GM12865 (cell line): Measurements from ENCODE around the gene MVD.
A peak's percentile ranks its signal among the peaks of the same experiment; 100 is the strongest.

ENCODE experiments used
- DNase-seq: peaks from one replicate; pipeline ENCODE4 v3.0.0; 2010; ENCODE audit warnings: low read depth
- H3K4me3 ChIP-seq: 2 replicates; pipeline ENCODE4 v1.5.1; 2011; ENCODE audit warnings: mild to moderate bottlenecking, low read depth, low read length, control low read depth
- CTCF ChIP-seq: IDR thresholded peaks from 2 replicates; pipeline ENCODE4 v1.5.1; 2011; ENCODE audit warnings: low read length, control low read depth, low read depth, inconsistent platforms; ENCODE audit not compliant: insufficient read depth; ENCODE audit errors: missing control alignments

MVD gene

GRCh38 chr16:88706229-88706964 is 43.5 kb upstream of the MVD start, which contains the start of the genes CTU2 and RNF166:
TSS of gene CTU2 (plus strand) at chr16:88706503. CDS start at chr16:88706531, 28 bp downstream.
TSS of gene RNF166 (minus strand) at chr16:88706408. CDS start at chr16:88706325, 83 bp downstream.
- TF ChIP-seq CTCF = no peak
- H3K4me3 ChIP-seq = peak within 1 kb of the TSS; percentile 70
- peak; percentile 91 for DNase-seq

- no peak for TF ChIP-seq CTCF
- DNase-seq = no peak
- peak overlapping the region; percentile 70 for H3K4me3 ChIP-seq
Measured at GRCh38 chr16:88705801-88706228, 42.9 kb upstream of the MVD start.

- DNase-seq = no peak
- peak overlapping the region; percentile 70 for H3K4me3 ChIP-seq
- no peak for TF ChIP-seq CTCF
Measured at GRCh38 chr16:88705076-88705684, 42.3 kb upstream of the MVD start.

GRCh38 chr16:88703486-88704309 is 40.8 kb upstream of the MVD start:
- peak; percentile 72 for DNase-seq
- H3K4me3 ChIP-seq = peak overlapping the region; percentile 70
- no peak for TF ChIP-seq CTCF

GRCh38 chr16:88702371-88703210 is 39.7 kb upstream of the MVD start:
- no peak for TF ChIP-seq CTCF
- DNase-seq = no peak
- H3K4me3 ChIP-seq = peak overlapping the region; percentile 70; the same call in 1 of the 2 replicates
